PFSK-1 (cell line): ENCODE data around the gene NFIL3.

ENCODE experiments used
- FOXP2 ChIP-seq: optimal IDR thresholded peaks from 2 replicates; pipeline ENCODE3; 2011; ENCODE audit warnings: borderline replicate concordance, control low read depth, inconsistent platforms; ENCODE audit not compliant: insufficient read depth; ENCODE audit errors: extremely low read length, extremely low read depth
- POLR2AphosphoS5 ChIP-seq: IDR thresholded peaks from 2 replicates; pipeline ENCODE4 v1.6.1; 2012; ENCODE audit warnings: low read depth, mild to moderate bottlenecking, control low read depth, low read length, moderate library complexity
- REST ChIP-seq, 2 experiments: IDR thresholded peaks; 2 replicates each; pipeline versions ENCODE4 v1.6.1 to v1.8.0; 2011 to 2012; ENCODE audit warnings: low read depth in 2 of 2, low read length in 2 of 2, control low read depth in 1 of 2, inconsistent platforms in 1 of 2, mild to moderate bottlenecking in 1 of 2, moderate library complexity in 1 of 2; ENCODE audit not compliant: insufficient read depth in 1 of 2
- SIN3A ChIP-seq: IDR thresholded peaks from 2 replicates; pipeline ENCODE4 v1.6.1; 2012; ENCODE audit warnings: mild to moderate bottlenecking, low read length, moderate library complexity, borderline replicate concordance; ENCODE audit not compliant: insufficient read depth
- TAF1 ChIP-seq: IDR thresholded peaks from 2 replicates; pipeline ENCODE4 v1.6.1; 2012; ENCODE audit warnings: low read length, control low read depth, borderline replicate concordance; ENCODE audit not compliant: insufficient read depth

Gene NFIL3

GRCh38 chr9:91393826-91394225, 29.8 kb downstream of the NFIL3 start:
- no peak for TF ChIP-seq FOXP2
- no peak for TF ChIP-seq TAF1
- TF ChIP-seq SIN3A = no peak
- TF ChIP-seq REST (IDR thresholded peaks at IDR 0.05; ENCODE audit: insufficient read depth in 1 of 2, low read depth in 2 of 2, low read length in 2 of 2) = no peak

GRCh38 chr9:91392435-91392834, 31.2 kb downstream of the NFIL3 start:
- no peak for TF ChIP-seq SIN3A
- no peak for TF ChIP-seq POLR2AphosphoS5
- no peak for TF ChIP-seq TAF1
- no peak for TF ChIP-seq FOXP2
- no peak for TF ChIP-seq REST (IDR thresholded peaks at IDR 0.05; ENCODE audit: insufficient read depth in 1 of 2, low read depth in 2 of 2, low read length in 2 of 2)

GRCh38 chr9:91391818-91392217, 31.8 kb downstream of the NFIL3 start:
- no peak for TF ChIP-seq TAF1
- TF ChIP-seq POLR2AphosphoS5 = no peak
- TF ChIP-seq SIN3A = no peak
- no peak for TF ChIP-seq FOXP2
- no peak for TF ChIP-seq REST (IDR thresholded peaks at IDR 0.05; ENCODE audit: insufficient read depth in 1 of 2, low read depth in 2 of 2, low read length in 2 of 2)

- TF ChIP-seq REST (IDR thresholded peaks at IDR 0.05; ENCODE audit: insufficient read depth in 1 of 2, low read depth in 2 of 2, low read length in 2 of 2) = no peak
Observed at GRCh38 chr9:91391412-91391811, 32.2 kb downstream of the NFIL3 start.

GRCh38 chr9:91386765-91387164, 36.9 kb downstream of the NFIL3 start:
- TF ChIP-seq REST (IDR thresholded peaks at IDR 0.05; ENCODE audit: insufficient read depth in 1 of 2, low read depth in 2 of 2, low read length in 2 of 2) (no peak), FOXP2 (no peak), POLR2AphosphoS5 (no peak), TAF1 (no peak), SIN3A (no peak)
